ENCODE data around the gene RBM22.

Gene RBM22

GRCh38 chr5:150651924-150652671 lies 48.8 kb downstream of the RBM22 start:
- DNase-seq: no peak

GRCh38 chr5:150651382-150651781 lies 49.5 kb downstream of the RBM22 start:
- DNase-seq: no peak

- no peak for DNase-seq
These were observed 50.5 kb downstream of the RBM22 start for GRCh38 chr5:150650021-150651006.

GRCh38 chr5:150649108-150650020 lies 51.5 kb downstream of the RBM22 start:
- DNase-seq: no peak

- DNase-seq: no peak
These were observed 52.4 kb downstream of the RBM22 start for GRCh38 chr5:150648294-150649107.

- DNase-seq: no peak
These were observed 53.3 kb downstream of the RBM22 start for GRCh38 chr5:150647275-150648251.

- DNase-seq: no peak
These were observed 55.7 kb downstream of the RBM22 start for GRCh38 chr5:150645070-150645700.

GRCh38 chr5:150644514-150644913 lies 56.3 kb downstream of the RBM22 start:
- no peak for DNase-seq

GRCh38 chr5:150644058-150644457 lies 56.8 kb downstream of the RBM22 start:
- DNase-seq: no peak

GRCh38 chr5:150642991-150643710 lies 57.7 kb downstream of the RBM22 start:
- no peak for DNase-seq

GRCh38 chr5:150642567-150642927 lies 58.3 kb downstream of the RBM22 start:
- DNase-seq: no peak

- DNase-seq: no peak
These were observed 58.9 kb downstream of the RBM22 start for GRCh38 chr5:150641824-150642566.

- no peak for DNase-seq
These were observed 59.8 kb downstream of the RBM22 start for GRCh38 chr5:150641006-150641570.
